WTC11 (cell line): ENCODE data around the gene DNAH5.

Source experiments
- CREB1 ChIP-seq: sonication (generic); formaldehyde crosslinking; IDR thresholded peaks from 2 replicates; pipeline ENCODE4 v1.8.0; 2023; ENCODE audit warnings: mild to moderate bottlenecking, missing genetic modification reagents
- FOXJ3 ChIP-seq: sonication (generic); formaldehyde crosslinking; IDR thresholded peaks from 2 replicates; pipeline ENCODE4 v1.9.0; 2021; ENCODE audit warnings: missing genetic modification reagents, mild to moderate bottlenecking, borderline replicate concordance
- JUN ChIP-seq: sonication (generic); formaldehyde crosslinking; IDR thresholded peaks from 2 replicates; pipeline ENCODE4 v1.8.0; 2023; ENCODE audit warnings: mild to moderate bottlenecking, missing genetic modification reagents
- NFYB ChIP-seq: sonication (generic); formaldehyde crosslinking; conservative IDR thresholded peaks from 2 replicates; pipeline ENCODE4 v1.8.0; 2022; ENCODE audit warnings: low read depth, missing genetic modification reagents
- NR2C2 ChIP-seq: sonication (generic); formaldehyde crosslinking; IDR thresholded peaks from 2 replicates; pipeline ENCODE4 v1.8.0; 2022; ENCODE audit warnings: mild to moderate bottlenecking, missing genetic modification reagents
- TP53 ChIP-seq: sonication (generic); formaldehyde crosslinking; IDR thresholded peaks from 2 replicates; pipeline ENCODE4 v1.8.1; 2023; ENCODE audit warnings: mild to moderate bottlenecking, missing genetic modification reagents
- ZNF671 ChIP-seq: fragments of 250-450 bp; sonication (Bioruptor Pico); IDR thresholded peaks from 2 replicates; pipeline ENCODE4 v1.8.0; 2021; ENCODE audit warnings: mild to moderate bottlenecking
- TF ChIP-seq, protein P1 (sequence below): sonication (generic); formaldehyde crosslinking; IDR thresholded peaks from 2 replicates; pipeline ENCODE4 v1.8.1; 2023; ENCODE audit warnings: mild to moderate bottlenecking, missing genetic modification reagents
- TF ChIP-seq, protein P2 (sequence below): fragments of 200-600 bp; IDR thresholded peaks from 2 replicates; pipeline ENCODE4 v1.8.0; 2022; ENCODE audit warnings: antibody characterized with exemption
- TF ChIP-seq, protein P3 (sequence below): sonication (generic); formaldehyde crosslinking; IDR thresholded peaks from 2 replicates; pipeline ENCODE4 v1.8.0; 2023; ENCODE audit warnings: missing genetic modification reagents
- TF ChIP-seq, protein P4 (sequence below): sonication (generic); formaldehyde crosslinking; IDR thresholded peaks from 2 replicates; pipeline ENCODE4 v1.8.0; 2023; ENCODE audit warnings: missing genetic modification reagents, mild to moderate bottlenecking, borderline replicate concordance
- TF ChIP-seq, protein P5 (sequence below): fragments of 250-450 bp; sonication (Bioruptor Pico); conservative IDR thresholded peaks from 2 replicates; pipeline ENCODE4 v1.9.0; 2021; ENCODE audit warnings: mild to moderate bottlenecking
- TF ChIP-seq, protein P6 (sequence below): sonication (generic); formaldehyde crosslinking; IDR thresholded peaks from 2 replicates; pipeline ENCODE4 v1.8.1; 2023; ENCODE audit warnings: mild to moderate bottlenecking, moderate library complexity, missing genetic modification reagents
- TF ChIP-seq, protein P7 (sequence below): fragments of 250-450 bp; sonication (Bioruptor Pico); IDR thresholded peaks from 2 replicates; pipeline ENCODE4 v1.9.0; 2021; ENCODE audit warnings: mild to moderate bottlenecking

DNA sequence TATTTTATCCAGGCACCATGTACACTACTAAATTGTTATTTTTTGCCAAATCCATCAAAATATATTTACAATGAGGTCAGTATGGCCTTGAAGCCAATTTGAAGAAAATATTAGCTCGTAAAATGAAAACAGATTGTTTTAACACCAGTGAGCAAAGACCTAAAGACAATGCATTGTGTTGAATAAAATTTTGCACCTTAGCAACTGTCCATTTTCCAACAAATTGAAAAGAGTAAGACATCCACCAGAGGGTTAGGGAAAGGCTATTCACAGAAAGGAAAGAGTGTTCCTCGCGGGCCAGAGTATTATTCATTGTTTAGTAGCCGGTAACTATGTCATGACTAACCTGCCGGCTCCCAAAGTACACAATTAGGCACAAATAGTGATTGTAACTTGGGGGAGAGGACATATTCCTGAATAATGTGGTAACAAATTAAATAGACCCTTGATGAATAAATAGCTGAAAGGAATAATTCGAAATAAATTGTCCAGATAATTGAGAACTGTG, 213.3 kb downstream of the DNAH5 start:
- TF ChIP-seq, protein P1, sequence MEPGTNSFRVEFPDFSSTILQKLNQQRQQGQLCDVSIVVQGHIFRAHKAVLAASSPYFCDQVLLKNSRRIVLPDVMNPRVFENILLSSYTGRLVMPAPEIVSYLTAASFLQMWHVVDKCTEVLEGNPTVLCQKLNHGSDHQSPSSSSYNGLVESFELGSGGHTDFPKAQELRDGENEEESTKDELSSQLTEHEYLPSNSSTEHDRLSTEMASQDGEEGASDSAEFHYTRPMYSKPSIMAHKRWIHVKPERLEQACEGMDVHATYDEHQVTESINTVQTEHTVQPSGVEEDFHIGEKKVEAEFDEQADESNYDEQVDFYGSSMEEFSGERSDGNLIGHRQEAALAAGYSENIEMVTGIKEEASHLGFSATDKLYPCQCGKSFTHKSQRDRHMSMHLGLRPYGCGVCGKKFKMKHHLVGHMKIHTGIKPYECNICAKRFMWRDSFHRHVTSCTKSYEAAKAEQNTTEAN (CRISPR knock-in tag), result no peak
- TF ChIP-seq, protein P2, sequence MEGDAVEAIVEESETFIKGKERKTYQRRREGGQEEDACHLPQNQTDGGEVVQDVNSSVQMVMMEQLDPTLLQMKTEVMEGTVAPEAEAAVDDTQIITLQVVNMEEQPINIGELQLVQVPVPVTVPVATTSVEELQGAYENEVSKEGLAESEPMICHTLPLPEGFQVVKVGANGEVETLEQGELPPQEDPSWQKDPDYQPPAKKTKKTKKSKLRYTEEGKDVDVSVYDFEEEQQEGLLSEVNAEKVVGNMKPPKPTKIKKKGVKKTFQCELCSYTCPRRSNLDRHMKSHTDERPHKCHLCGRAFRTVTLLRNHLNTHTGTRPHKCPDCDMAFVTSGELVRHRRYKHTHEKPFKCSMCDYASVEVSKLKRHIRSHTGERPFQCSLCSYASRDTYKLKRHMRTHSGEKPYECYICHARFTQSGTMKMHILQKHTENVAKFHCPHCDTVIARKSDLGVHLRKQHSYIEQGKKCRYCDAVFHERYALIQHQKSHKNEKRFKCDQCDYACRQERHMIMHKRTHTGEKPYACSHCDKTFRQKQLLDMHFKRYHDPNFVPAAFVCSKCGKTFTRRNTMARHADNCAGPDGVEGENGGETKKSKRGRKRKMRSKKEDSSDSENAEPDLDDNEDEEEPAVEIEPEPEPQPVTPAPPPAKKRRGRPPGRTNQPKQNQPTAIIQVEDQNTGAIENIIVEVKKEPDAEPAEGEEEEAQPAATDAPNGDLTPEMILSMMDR, result no peak
- TF ChIP-seq, protein P3, sequence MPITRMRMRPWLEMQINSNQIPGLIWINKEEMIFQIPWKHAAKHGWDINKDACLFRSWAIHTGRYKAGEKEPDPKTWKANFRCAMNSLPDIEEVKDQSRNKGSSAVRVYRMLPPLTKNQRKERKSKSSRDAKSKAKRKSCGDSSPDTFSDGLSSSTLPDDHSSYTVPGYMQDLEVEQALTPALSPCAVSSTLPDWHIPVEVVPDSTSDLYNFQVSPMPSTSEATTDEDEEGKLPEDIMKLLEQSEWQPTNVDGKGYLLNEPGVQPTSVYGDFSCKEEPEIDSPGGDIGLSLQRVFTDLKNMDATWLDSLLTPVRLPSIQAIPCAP (CRISPR knock-in tag), result no peak
- no peak for TF ChIP-seq ZNF671 (CRISPR knock-in tag)
- TF ChIP-seq, protein P4, sequence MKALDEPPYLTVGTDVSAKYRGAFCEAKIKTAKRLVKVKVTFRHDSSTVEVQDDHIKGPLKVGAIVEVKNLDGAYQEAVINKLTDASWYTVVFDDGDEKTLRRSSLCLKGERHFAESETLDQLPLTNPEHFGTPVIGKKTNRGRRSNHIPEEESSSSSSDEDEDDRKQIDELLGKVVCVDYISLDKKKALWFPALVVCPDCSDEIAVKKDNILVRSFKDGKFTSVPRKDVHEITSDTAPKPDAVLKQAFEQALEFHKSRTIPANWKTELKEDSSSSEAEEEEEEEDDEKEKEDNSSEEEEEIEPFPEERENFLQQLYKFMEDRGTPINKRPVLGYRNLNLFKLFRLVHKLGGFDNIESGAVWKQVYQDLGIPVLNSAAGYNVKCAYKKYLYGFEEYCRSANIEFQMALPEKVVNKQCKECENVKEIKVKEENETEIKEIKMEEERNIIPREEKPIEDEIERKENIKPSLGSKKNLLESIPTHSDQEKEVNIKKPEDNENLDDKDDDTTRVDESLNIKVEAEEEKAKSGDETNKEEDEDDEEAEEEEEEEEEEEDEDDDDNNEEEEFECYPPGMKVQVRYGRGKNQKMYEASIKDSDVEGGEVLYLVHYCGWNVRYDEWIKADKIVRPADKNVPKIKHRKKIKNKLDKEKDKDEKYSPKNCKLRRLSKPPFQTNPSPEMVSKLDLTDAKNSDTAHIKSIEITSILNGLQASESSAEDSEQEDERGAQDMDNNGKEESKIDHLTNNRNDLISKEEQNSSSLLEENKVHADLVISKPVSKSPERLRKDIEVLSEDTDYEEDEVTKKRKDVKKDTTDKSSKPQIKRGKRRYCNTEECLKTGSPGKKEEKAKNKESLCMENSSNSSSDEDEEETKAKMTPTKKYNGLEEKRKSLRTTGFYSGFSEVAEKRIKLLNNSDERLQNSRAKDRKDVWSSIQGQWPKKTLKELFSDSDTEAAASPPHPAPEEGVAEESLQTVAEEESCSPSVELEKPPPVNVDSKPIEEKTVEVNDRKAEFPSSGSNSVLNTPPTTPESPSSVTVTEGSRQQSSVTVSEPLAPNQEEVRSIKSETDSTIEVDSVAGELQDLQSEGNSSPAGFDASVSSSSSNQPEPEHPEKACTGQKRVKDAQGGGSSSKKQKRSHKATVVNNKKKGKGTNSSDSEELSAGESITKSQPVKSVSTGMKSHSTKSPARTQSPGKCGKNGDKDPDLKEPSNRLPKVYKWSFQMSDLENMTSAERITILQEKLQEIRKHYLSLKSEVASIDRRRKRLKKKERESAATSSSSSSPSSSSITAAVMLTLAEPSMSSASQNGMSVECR (CRISPR knock-in tag), result no peak
- TF ChIP-seq, protein P5, sequence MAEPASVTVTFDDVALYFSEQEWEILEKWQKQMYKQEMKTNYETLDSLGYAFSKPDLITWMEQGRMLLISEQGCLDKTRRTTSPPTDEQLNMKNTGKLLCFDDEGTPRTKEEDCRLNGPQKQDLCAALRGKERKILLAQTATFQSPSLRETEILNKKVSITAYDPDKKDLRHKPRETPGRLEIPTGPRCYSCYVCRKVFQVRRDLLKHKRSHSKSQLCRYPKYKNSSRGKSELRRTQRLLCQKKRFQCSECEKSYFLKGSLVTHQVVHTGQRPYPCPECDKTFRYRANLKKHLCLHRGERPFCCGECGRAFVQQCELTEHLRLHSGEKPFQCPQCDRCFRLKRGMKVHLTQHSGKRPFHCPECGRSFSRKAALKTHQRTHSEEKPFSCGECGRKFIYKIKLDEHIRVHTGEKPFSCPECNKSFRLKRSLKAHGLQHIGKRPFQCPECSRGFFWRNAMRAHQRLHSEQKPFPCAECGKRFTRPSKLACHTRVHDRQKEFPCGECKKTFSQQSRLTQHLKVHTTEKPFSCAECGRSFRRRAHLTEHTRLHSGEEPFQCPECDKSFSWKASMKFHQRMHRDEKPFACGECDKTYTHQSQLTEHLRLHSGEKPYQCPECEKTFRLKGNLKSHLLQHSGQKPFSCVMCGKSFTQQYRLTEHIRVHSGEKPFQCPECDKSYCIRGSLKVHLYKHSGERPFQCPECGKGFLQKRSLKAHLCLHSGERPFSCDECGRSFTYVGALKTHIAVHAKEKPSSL (CRISPR knock-in tag), result no peak
- TF ChIP-seq, protein P6, sequence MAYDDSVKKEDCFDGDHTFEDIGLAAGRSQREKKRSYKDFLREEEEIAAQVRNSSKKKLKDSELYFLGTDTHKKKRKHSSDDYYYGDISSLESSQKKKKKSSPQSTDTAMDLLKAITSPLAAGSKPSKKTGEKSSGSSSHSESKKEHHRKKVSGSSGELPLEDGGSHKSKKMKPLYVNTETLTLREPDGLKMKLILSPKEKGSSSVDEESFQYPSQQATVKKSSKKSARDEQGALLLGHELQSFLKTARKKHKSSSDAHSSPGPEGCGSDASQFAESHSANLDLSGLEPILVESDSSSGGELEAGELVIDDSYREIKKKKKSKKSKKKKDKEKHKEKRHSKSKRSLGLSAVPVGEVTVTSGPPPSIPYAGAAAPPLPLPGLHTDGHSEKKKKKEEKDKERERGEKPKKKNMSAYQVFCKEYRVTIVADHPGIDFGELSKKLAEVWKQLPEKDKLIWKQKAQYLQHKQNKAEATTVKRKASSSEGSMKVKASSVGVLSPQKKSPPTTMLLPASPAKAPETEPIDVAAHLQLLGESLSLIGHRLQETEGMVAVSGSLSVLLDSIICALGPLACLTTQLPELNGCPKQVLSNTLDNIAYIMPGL, result no peak
- TF ChIP-seq JUN, result no peak
- no peak for TF ChIP-seq TP53 (CRISPR knock-in tag)
- TF ChIP-seq, protein P7, sequence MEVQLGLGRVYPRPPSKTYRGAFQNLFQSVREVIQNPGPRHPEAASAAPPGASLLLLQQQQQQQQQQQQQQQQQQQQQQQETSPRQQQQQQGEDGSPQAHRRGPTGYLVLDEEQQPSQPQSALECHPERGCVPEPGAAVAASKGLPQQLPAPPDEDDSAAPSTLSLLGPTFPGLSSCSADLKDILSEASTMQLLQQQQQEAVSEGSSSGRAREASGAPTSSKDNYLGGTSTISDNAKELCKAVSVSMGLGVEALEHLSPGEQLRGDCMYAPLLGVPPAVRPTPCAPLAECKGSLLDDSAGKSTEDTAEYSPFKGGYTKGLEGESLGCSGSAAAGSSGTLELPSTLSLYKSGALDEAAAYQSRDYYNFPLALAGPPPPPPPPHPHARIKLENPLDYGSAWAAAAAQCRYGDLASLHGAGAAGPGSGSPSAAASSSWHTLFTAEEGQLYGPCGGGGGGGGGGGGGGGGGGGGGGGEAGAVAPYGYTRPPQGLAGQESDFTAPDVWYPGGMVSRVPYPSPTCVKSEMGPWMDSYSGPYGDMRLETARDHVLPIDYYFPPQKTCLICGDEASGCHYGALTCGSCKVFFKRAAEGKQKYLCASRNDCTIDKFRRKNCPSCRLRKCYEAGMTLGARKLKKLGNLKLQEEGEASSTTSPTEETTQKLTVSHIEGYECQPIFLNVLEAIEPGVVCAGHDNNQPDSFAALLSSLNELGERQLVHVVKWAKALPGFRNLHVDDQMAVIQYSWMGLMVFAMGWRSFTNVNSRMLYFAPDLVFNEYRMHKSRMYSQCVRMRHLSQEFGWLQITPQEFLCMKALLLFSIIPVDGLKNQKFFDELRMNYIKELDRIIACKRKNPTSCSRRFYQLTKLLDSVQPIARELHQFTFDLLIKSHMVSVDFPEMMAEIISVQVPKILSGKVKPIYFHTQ, result no peak
- no peak for TF ChIP-seq NR2C2 (CRISPR knock-in tag)
- no peak for TF ChIP-seq NFYB (CRISPR knock-in tag)
- no peak for TF ChIP-seq CREB1 (CRISPR knock-in tag)
- TF ChIP-seq FOXJ3 (CRISPR knock-in tag), result no peak
